ENCODE results near the gene PHLDA3.

DNA sequence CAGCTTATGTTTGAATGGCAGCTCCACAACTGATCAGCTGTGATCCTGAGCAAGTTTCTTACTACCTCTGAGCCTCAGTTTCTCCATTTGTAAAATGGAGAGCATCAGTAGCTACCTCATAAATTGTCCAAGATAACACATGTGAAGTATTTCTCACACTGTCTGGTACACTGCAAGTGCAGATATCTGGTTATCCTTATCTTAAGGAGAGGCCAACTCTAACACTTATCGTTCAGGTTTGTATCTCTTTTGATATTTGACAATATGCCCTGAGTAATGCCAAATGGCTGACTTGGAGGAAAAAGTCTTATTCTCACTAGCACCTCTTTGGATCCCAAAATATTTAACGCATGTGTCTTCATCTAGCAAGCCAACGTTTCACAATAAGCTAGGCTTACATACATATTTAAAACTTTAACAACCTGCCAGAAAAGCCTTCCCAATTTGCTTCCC, 35.2 kb upstream of the PHLDA3 start:
- TF ChIP-seq CTCF (IDR thresholded peaks at IDR 0.05): no peak
- TF ChIP-seq POLR2A (IDR thresholded peaks at IDR 0.05): no peak
